PC-3 (cell line): ENCODE results near the gene TPO. TPM values are rescaled to one million over a fixed set of nuclear protein-coding genes. Genes with fewer than 3 reads are reported as not detected.

Source experiments
- ATAC-seq: fragments of 200-7000 bp; cut with Tn5 transposase; 2 replicates; pipeline ENCODE4 v1.9.1; 2020; ENCODE audit warnings: mild to moderate bottlenecking, moderate library complexity
- BruUV-seq: library from RNA; stranded (reverse); fragments of 400-500 nt; replicated peaks from 2 replicates; lab custom pipeline; 2021; lab: Mats Ljungman, UMichigan
- CTCF ChIA-PET: fragments of 300-600 bp; sonication (Branson Sonifier 250); formaldehyde crosslinking; loops from one replicate; lab custom pipeline; 2022; ENCODE audit warnings: antibody characterized with exemption; lab: Charles Lee
- POLR2A ChIA-PET: fragments of 300-600 bp; sonication (Branson Sonifier 250); formaldehyde crosslinking; loops from one replicate; lab custom pipeline; 2022; ENCODE audit warnings: antibody characterized with exemption; ENCODE audit not compliant: unreplicated experiment; lab: Charles Lee
- DNase-seq: peaks from one replicate; pipeline ENCODE4 v3.0.0-alpha.2; 2015
- H2AFZ ChIP-seq: fragments of 300-600 bp; sonication (generic); 2 replicates; pipeline ENCODE4 v1.6.0; 2016; ENCODE audit warnings: antibody characterized with exemption, low read length
- H3F3A ChIP-seq: fragments of 300-600 bp; sonication (generic); one replicate; pipeline ENCODE4 v1.6.0; 2017; ENCODE audit warnings: antibody characterized with exemption, low read length, control low read depth, mild to moderate bottlenecking; ENCODE audit not compliant: unreplicated experiment
- H3K27ac ChIP-seq: fragments of 300-600 bp; sonication (generic); 2 replicates; pipeline ENCODE4 v1.5.1; 2016; ENCODE audit warnings: mild to moderate bottlenecking, low read length
- H3K27me3 ChIP-seq: fragments of 300-600 bp; sonication (generic); 2 replicates; pipeline ENCODE4 v1.6.1; 2016; ENCODE audit warnings: low read length, mixed read lengths
- H3K36me3 ChIP-seq: fragments of 300-600 bp; sonication (generic); 2 replicates; pipeline ENCODE4 v1.6.1; 2016; ENCODE audit warnings: low read depth, mixed run types, low read length, mixed read lengths
- H3K4me1 ChIP-seq: fragments of 300-600 bp; sonication (generic); 2 replicates; pipeline ENCODE4 v1.5.1; 2016; ENCODE audit warnings: low read length; ENCODE audit not compliant: insufficient read depth
- H3K4me2 ChIP-seq: fragments of 300-600 bp; sonication (generic); 2 replicates; pipeline ENCODE4 v1.6.0; 2016; ENCODE audit warnings: low read length
- H3K4me3 ChIP-seq: fragments of 300-600 bp; sonication (generic); 2 replicates; pipeline ENCODE4 v1.5.1; 2016; ENCODE audit warnings: mild to moderate bottlenecking, low read length, mixed read lengths
- H3K79me2 ChIP-seq: fragments of 300-600 bp; sonication (generic); 2 replicates; pipeline ENCODE4 v1.6.1; 2017; ENCODE audit warnings: low read length, mixed read lengths
- H3K9ac ChIP-seq: fragments of 300-600 bp; sonication (generic); 2 replicates; pipeline ENCODE4 v1.6.0; 2016; ENCODE audit warnings: mild to moderate bottlenecking, low read length
- H3K9me2 ChIP-seq: fragments of 300-600 bp; sonication (generic); replicated peaks from 2 replicates; pipeline ENCODE4 v1.6.1; 2016; ENCODE audit warnings: mixed run types, low read length, mixed read lengths
- H3K9me3 ChIP-seq: fragments of 300-600 bp; sonication (generic); 2 replicates; pipeline ENCODE4 v1.6.1; 2016; ENCODE audit warnings: low read length, mixed read lengths
- H4K20me1 ChIP-seq: fragments of 300-600 bp; sonication (generic); 2 replicates; pipeline ENCODE4 v1.6.1; 2016; ENCODE audit warnings: low read length, mixed read lengths
- CTCF ChIP-seq: fragments of 300-600 bp; sonication (generic); conservative IDR thresholded peaks from 2 replicates; pipeline ENCODE4 v1.5.1; 2017; ENCODE audit warnings: antibody characterized with exemption, low read depth, mild to moderate bottlenecking, low read length
- EZH2 ChIP-seq: fragments of 300-600 bp; sonication (generic); IDR thresholded peaks from one replicate; pipeline ENCODE4 v1.6.1; 2017; ENCODE audit warnings: antibody characterized with exemption, mild to moderate bottlenecking, low read length; ENCODE audit not compliant: unreplicated experiment
- EZH2phosphoT487 ChIP-seq: fragments of 300-600 bp; sonication (generic); IDR thresholded peaks from 2 replicates; pipeline ENCODE4 v1.6.1; 2018; ENCODE audit warnings: mild to moderate bottlenecking, antibody characterized with exemption, low read length, borderline replicate concordance
- intact Hi-C: fragments of 100-400 bp; cut with micrococcal nuclease; formaldehyde crosslinking; loops from 2 replicates; pipeline ENCODE4 v1.9.0; 2023
- total RNA-seq: library from RNA; depleted of rRNA; stranded (reverse); fragments of >200 nt; gene quantifications from 2 replicates; pipeline ENCODE4 v1.2.3, GENCODE V29; 2014

TPO gene
- total RNA-seq, 1 experiment from 2014 or later = not detected

DNA sequence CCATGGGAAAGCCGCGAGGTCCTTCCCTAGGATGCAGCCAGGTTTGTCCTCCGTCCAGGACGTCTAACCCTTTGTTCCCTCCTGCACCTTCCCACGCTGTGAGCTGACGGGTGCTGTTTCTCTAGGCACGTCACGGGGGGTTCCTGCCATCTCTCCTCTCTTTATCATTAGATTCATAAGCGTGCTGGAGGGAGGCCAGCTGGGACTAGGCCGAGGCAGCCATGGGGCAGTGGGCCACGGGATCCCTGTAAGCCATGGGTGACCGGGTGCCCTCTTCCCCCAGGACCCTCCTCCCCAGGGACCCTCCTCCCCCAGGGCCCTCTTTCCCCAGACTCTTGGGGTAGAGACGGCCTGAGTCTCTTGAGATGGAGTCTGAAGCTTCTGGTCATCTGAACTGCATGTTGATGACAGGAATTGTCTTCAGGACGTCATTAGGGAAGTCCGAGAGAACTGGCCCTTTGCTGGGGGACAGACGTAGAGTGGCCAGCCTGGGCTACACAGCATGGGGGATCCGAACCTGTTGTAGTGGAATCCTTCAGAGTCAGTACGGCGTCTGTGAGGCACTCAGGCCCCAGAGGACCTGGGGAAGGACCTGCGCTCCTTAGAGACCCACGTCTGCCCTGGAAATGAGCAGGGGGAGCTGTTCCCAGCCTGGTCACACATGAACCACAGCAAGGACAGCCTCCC lies 108.1 kb downstream of the TPO start:
- Histone ChIP-seq H3K9me3 (no peaks in the 10 kb centered on the region), H3K4me3 (no peak overlapping the region), H3K4me2 (no peak overlapping the region), H3K27me3 (peaks cover 10% of the 10 kb centered on the region), H3F3A (no peaks in the 10 kb centered on the region), H3K9ac (no peak overlapping the region), H3K9me2 (no peaks in the 10 kb centered on the region), H2AFZ (no peak overlapping the region), H3K27ac (no peak overlapping the region), H3K79me2 (no peaks in the 10 kb centered on the region), H3K36me3 (no peaks in the 10 kb centered on the region), H3K4me1 (no peaks in the 10 kb centered on the region), H4K20me1 (no peaks in the 10 kb centered on the region)
- intact Hi-C loops = no loop called here
- TF ChIP-seq CTCF = no peak
- TF ChIP-seq EZH2 = no peak
- TF ChIP-seq EZH2phosphoT487 = no peak
- ATAC-seq (no peak), DNase-seq (no peak)
- BruUV-seq = no TSS peak
- ChIA-PET POLR2A (no interaction called here), CTCF (no interaction called here)

DNA sequence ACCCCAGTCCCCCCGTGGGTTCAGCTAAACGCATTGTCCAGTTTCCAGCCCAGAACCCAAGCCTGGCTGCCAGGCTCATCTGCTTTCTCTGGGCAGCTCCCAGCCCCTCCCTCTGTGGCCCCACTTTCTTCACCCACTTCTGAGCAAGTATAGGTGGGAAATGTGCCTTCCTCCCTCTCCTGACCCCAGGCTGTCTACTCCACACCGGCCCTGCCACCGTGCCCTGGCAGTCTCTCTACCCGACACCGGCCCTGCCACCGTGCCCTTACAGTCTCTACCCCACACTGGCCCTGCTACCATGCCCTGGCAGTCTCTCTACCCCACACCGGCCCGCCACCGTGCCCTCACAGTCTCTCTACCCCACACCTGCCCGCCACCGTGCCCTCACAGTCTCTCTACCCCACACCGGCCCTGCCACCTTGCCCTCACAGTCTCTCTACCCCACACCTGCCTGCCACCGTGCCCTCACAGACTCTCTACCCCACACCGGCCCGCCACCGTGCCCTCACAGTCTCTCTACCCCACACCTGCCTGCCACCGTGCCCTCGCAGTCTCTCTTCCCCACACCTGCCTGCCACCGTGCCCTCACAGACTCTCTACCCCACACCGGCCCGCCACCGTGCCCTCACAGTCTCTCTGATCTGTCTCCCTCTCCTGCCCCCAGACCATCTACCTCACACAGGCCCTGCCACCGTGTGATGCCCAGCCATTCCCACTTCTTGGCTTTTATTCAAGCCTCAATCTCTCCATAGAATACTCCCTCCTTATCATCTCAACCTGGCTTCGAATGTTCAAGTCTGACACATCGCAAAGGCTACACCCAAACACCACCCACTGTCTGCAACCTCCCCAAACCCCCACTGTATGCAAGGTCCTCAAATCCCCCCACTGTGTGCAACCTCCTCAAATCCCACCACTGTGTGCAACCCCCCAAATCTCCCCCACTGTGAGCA lies 108.9 kb downstream of the TPO start:
- intact Hi-C loops = no loop called here
- ChIA-PET CTCF (no interaction called here), POLR2A (no interaction called here)
- no peaks in the 10 kb centered on the region for H4K20me1 ChIP-seq
- DNase-seq (no peak), ATAC-seq (no peak)
- H3K36me3 ChIP-seq = no peaks in the 10 kb centered on the region
- no peak overlapping the region for H3K27ac ChIP-seq
- no peak overlapping the region for H3K9ac ChIP-seq
- no peaks in the 10 kb centered on the region for H3K4me1 ChIP-seq
- no peak overlapping the region for H3K4me2 ChIP-seq
- BruUV-seq = no TSS peak
- no peaks in the 10 kb centered on the region for H3F3A ChIP-seq
- peaks cover 2% of the 10 kb centered on the region; the same call in 1 of the 2 replicates for H3K27me3 ChIP-seq
- no peak for TF ChIP-seq CTCF
- TF ChIP-seq EZH2phosphoT487 = no peak
- TF ChIP-seq EZH2 = no peak
- no peaks in the 10 kb centered on the region for H3K9me2 ChIP-seq
- no peaks in the 10 kb centered on the region for H3K9me3 ChIP-seq
- H2AFZ ChIP-seq = no peak overlapping the region
- no peaks in the 10 kb centered on the region for H3K79me2 ChIP-seq
- no peak overlapping the region for H3K4me3 ChIP-seq
